ENCODE data around the gene TBC1D12. TPM values are rescaled to one million over a fixed set of nuclear protein-coding genes. Genes with fewer than 3 reads are reported as not detected.

The TBC1D12 gene
- total and polyA plus RNA-seq, 8 donors: 4.1 to 163 (median 12.9) TPM

DNA sequence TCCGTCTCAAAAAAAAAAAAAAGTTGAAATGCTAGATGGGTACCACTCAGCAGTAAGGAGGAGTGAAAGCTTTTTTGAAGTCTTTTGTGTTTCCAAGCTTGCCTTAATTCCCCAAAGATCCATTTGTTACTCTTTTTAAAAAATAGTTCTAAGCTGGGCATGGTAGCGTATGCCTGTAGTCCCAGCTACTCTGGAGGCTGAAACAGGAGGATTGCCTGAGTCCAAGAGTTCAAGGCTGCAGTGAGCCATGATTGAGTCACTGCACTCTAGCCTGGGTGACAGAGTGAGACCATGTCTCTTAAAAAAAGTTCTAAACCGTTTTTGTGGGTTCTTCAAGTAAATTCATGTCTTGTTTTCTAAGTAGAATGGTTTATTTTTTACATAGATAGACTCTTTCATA lies 5.3 kb downstream of the TBC1D12 start:
- Histone ChIP-seq H3K27ac (no peak overlapping the region), H3K27me3 (peaks cover 0 to 8% (median 0%) of the 10 kb centered on the region in 3 donors), H3K36me3 (no peaks in the 10 kb centered on the region), H3K4me3 (no peak overlapping the region), H3K4me1 (peaks cover 13 to 40% (median 26%) of the 10 kb centered on the region in 4 donors), H3K9me3 (no peaks in the 10 kb centered on the region)
- DNase-seq: no peak
- 70 to 84% (median 79%) methylated on average over 3 of the region's 3 CpGs for WGBS, 5 donors
- TF ChIP-seq EP300 (IDR thresholded peaks at IDR 0.05) (no peak), POLR2AphosphoS5 (IDR thresholded peaks at IDR 0.05) (no peak), POLR2A (IDR thresholded peaks at IDR 0.05) (no peak)
- TF ChIP-seq, protein P1, sequence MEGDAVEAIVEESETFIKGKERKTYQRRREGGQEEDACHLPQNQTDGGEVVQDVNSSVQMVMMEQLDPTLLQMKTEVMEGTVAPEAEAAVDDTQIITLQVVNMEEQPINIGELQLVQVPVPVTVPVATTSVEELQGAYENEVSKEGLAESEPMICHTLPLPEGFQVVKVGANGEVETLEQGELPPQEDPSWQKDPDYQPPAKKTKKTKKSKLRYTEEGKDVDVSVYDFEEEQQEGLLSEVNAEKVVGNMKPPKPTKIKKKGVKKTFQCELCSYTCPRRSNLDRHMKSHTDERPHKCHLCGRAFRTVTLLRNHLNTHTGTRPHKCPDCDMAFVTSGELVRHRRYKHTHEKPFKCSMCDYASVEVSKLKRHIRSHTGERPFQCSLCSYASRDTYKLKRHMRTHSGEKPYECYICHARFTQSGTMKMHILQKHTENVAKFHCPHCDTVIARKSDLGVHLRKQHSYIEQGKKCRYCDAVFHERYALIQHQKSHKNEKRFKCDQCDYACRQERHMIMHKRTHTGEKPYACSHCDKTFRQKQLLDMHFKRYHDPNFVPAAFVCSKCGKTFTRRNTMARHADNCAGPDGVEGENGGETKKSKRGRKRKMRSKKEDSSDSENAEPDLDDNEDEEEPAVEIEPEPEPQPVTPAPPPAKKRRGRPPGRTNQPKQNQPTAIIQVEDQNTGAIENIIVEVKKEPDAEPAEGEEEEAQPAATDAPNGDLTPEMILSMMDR (IDR thresholded peaks at IDR 0.05): no peak
- intact Hi-C loops (cut with DNase I; ENCODE audit: low total_unique reads): no loop called here

DNA sequence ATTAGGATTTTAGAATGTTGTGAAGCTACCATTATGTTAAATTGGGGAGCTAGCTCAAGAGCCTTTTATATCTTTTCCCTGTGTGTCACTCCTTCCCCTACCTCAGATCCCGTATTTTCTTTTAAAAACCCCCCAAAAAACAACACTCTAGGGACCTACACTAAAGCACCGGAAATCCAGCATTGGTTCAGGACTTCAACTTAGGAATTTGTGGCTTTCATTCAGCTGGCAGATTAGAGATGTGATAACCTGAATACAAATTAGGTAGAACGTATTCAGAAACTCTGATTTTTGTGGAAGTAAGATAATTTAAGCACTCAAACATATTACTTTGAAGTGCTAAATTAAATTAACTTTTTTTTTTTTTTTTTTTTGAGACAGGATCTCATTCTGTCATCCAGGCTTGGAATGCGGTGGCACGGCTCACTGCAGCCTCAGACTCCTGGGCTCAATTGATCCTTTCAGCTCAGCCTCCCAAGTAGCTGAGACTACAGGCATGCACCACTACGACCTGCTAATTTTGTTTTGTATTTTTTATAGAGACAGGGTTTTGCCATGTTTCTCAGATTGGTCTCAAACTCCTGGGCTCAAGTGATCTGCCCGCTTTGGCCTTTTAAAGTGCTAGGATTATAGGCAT lies 6.8 kb downstream of the TBC1D12 start:
- H3K4me1 ChIP-seq: peaks cover 12 to 48% (median 26%) of the 10 kb centered on the region in 4 donors
- H3K36me3 ChIP-seq: no peaks in the 10 kb centered on the region
- intact Hi-C loops (cut with DNase I; ENCODE audit: low total_unique reads): no loop called here
- H3K27me3 ChIP-seq: no peaks in the 10 kb centered on the region
- no peak overlapping the region for H3K4me3 ChIP-seq
- no peak overlapping the region for H3K27ac ChIP-seq
- 59 to 72% (median 66%) methylated on average over 7 of the region's 7 CpGs for WGBS, 5 donors
- no peaks in the 10 kb centered on the region for H3K9me3 ChIP-seq
- TF ChIP-seq, protein P1 (IDR thresholded peaks at IDR 0.05): no peak
- no peak for TF ChIP-seq POLR2A (IDR thresholded peaks at IDR 0.05)
- no peak for TF ChIP-seq EP300 (IDR thresholded peaks at IDR 0.05)
- no peak for TF ChIP-seq POLR2AphosphoS5 (IDR thresholded peaks at IDR 0.05)
- DNase-seq: no peak

DNA sequence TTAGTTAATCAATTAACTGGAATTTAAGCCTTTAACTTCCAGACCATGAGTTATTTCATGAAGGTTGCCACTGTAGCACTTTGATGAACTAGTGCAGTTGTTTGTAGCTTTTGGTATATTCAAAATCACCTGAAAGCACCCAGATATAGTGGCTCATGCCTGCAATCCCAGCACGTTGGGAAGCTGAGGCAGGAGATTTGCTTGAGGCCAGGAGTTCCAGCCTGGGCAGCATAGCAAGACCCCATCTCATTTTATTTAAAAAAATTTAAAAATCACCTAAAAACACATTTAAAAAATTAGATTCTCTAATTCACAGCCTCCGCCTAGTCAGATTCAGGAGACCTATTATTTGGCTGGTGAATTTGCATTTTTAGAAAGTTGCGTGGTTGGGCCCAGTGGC lies 9.0 kb downstream of the TBC1D12 start:
- no peaks in the 10 kb centered on the region for H3K9me3 ChIP-seq
- no peaks in the 10 kb centered on the region for H3K36me3 ChIP-seq
- no peak for TF ChIP-seq POLR2AphosphoS5 (IDR thresholded peaks at IDR 0.05)
- TF ChIP-seq, protein P1 (IDR thresholded peaks at IDR 0.05): no peak
- no peak for TF ChIP-seq EP300 (IDR thresholded peaks at IDR 0.05)
- no peak for TF ChIP-seq POLR2A (IDR thresholded peaks at IDR 0.05)
- intact Hi-C loops (cut with DNase I; ENCODE audit: low total_unique reads): no loop called here
- H3K27ac ChIP-seq: no peak overlapping the region
- no peaks in the 10 kb centered on the region for H3K27me3 ChIP-seq
- no peak overlapping the region for H3K4me3 ChIP-seq
- 92 to 96% (median 95%) methylated on average over 3 of the region's 3 CpGs for WGBS, 5 donors
- peaks cover 3 to 33% (median 15%) of the 10 kb centered on the region in 4 donors for H3K4me1 ChIP-seq
- DNase-seq: no peak

DNA sequence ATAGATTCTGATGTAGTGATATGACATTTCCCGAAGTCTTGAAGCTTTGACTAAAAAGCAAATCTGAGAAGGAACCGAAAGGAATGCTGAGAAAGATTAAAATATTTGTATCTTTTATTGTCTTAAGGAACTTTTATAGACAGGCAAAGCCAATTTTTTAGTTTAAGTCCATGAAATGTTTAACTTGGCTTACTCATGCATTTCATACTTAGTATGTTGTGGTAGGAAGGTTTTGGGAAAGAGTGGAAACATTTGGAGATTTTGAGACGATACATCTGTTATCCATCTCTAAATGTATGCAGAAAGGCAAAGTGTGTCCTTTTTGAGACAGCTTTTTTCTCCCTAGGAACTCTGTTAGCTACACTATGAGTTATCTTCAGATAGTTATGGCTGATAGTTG lies 10.1 kb downstream of the TBC1D12 start:
- TF ChIP-seq, protein P1 (IDR thresholded peaks at IDR 0.05): no peak
- no peak for TF ChIP-seq POLR2A (IDR thresholded peaks at IDR 0.05)
- no peak for TF ChIP-seq POLR2AphosphoS5 (IDR thresholded peaks at IDR 0.05)
- no peak for TF ChIP-seq EP300 (IDR thresholded peaks at IDR 0.05)
- WGBS, 5 donors: 55 to 64% (median 59%) methylated on average over 3 of the region's 3 CpGs
- H3K36me3 ChIP-seq: no peaks in the 10 kb centered on the region
- H3K9me3 ChIP-seq: no peaks in the 10 kb centered on the region
- intact Hi-C loops (cut with DNase I; ENCODE audit: low total_unique reads): no loop called here
- no peak overlapping the region for H3K4me3 ChIP-seq
- no peak overlapping the region for H3K27ac ChIP-seq
- H3K27me3 ChIP-seq: no peaks in the 10 kb centered on the region
- peaks cover 0 to 36% (median 13%) of the 10 kb centered on the region in 4 donors for H3K4me1 ChIP-seq
- peak in 1 of 2 donors; percentile 71 for DNase-seq

Measured in stomach (tissue), 9 donors.